Measurements from ENCODE around the gene RFX4. TPM values are rescaled to one million over a fixed set of nuclear protein-coding genes. Genes with fewer than 3 reads are reported as not detected.

Gene RFX4
- total and polyA plus RNA-seq, 2 of the 8 experiments (the other 6 are each of a cell fraction or from before 2014, with no cell fraction given), result 0.06 TPM; not detected in 1

- H2BK15ac ChIP-seq (ENCODE audit: low read length), result no peak overlapping the region
- H3K9me3 ChIP-seq (ENCODE audit: insufficient read depth in 2 of 2, low read depth in 1 of 2, low read length in 1 of 2), result peaks cover 23 to 29% of the 10 kb centered on the region in 2 experiments
- ChIA-PET CTCF (ENCODE audit: partially characterized antibody) (interaction anchor here (0.9 to 2.0 kb wide), 2 partner anchors 10 to 184 kb away, joined by 3 to 7 read pairs; no protein-coding TSS in a partner anchor), POLR2A (ENCODE audit: partially characterized antibody) (no interaction called here)
- H3K27ac ChIP-seq (ENCODE audit: low read depth, low read length), result no peak overlapping the region
- H4K20me1 ChIP-seq (replicated peaks in 1 of 2; ENCODE audit: control insufficient read depth in 1 of 2, insufficient read depth in 2 of 2, low read length in 2 of 2), result no peaks in the 10 kb centered on the region
- no peak overlapping the region for H2AFZ ChIP-seq (ENCODE audit: low read length)
- H3K23ac ChIP-seq (ENCODE audit: insufficient read length), result no peak overlapping the region
- H3K23me2 ChIP-seq (ENCODE audit: low read depth, low read length), result no peaks in the 10 kb centered on the region
- H2BK120ac ChIP-seq (replicated peaks; ENCODE audit: low read depth, low read length), result no peak overlapping the region
- no peak overlapping the region for H3K9ac ChIP-seq (replicated peaks in 1 of 4; ENCODE audit: extremely low read depth in 1 of 4, low read depth in 3 of 4, low read length in 3 of 4)
- H2AK5ac ChIP-seq (ENCODE audit: low read depth, low read length), result no peak overlapping the region
- H3K18ac ChIP-seq (ENCODE audit: extremely low read depth, low read length), result no peak overlapping the region
- no peaks in the 10 kb centered on the region for H3K4me1 ChIP-seq (replicated peaks in 1 of 4; ENCODE audit: control insufficient read depth in 3 of 4, insufficient read depth in 4 of 4, low read length in 3 of 4)
- no peak overlapping the region for H3K4me2 ChIP-seq (ENCODE audit: insufficient read depth in 1 of 2, low read depth in 2 of 2, low read length in 2 of 2)
- H3K4ac ChIP-seq (replicated peaks; ENCODE audit: insufficient read length, low read depth, low read length), result no peak overlapping the region
- H2BK12ac ChIP-seq (ENCODE audit: low read depth, low read length), result no peak overlapping the region
- H4K5ac ChIP-seq (ENCODE audit: insufficient read length, low read depth, low read length), result no peak overlapping the region
- H3K27me3 ChIP-seq (replicated peaks in 1 of 4; ENCODE audit: control insufficient read depth in 3 of 4, extremely low read depth in 1 of 4, insufficient read depth in 3 of 4, low read length in 3 of 4), result peaks cover 0 to under 1% (median 0%) of the 10 kb centered on the region in 4 experiments; a peak in 1 of 7 replicates
- H3K14ac ChIP-seq (ENCODE audit: insufficient read length), result no peak overlapping the region
- H3K56ac ChIP-seq (replicated peaks; ENCODE audit: insufficient read length, low read depth, low read length), result no peak overlapping the region
- FAIRE-seq (no peak), DNase-seq (ENCODE audit: low read depth in 1 of 2, low spot score in 2 of 2) (no peak)
- H2BK5ac ChIP-seq (ENCODE audit: low read depth, low read length), result no peak overlapping the region
- H3K79me2 ChIP-seq (ENCODE audit: control insufficient read depth in 1 of 2, insufficient read depth in 2 of 2, low read length in 2 of 2), result no peaks in the 10 kb centered on the region
- H3K79me1 ChIP-seq (ENCODE audit: low read depth, low read length), result no peaks in the 10 kb centered on the region
- no peak overlapping the region for H4K91ac ChIP-seq (replicated peaks; ENCODE audit: insufficient read length, low read length)
- H2BK20ac ChIP-seq (ENCODE audit: low read length), result no peak overlapping the region
- no peak overlapping the region for H3K4me3 ChIP-seq (ENCODE audit: extremely low read depth in 1 of 4, insufficient read depth in 2 of 4, low read depth in 3 of 4, low read length in 4 of 4)
- no peak overlapping the region for H4K8ac ChIP-seq (ENCODE audit: extremely low read depth, insufficient read depth, low read length)
- no peaks in the 10 kb centered on the region for H3K36me3 ChIP-seq (ENCODE audit: control insufficient read depth in 2 of 4, insufficient read depth in 4 of 4, low read length in 3 of 4)
- WGBS, 2 experiments (ENCODE audit: extremely low coverage in 1 of 2, insufficient coverage in 1 of 2, insufficient read length in 1 of 2, insufficient replicate concordance in 2 of 2, low coverage in 1 of 2, low lambda C conversion rate in 2 of 2, missing lambda C conversion rate in 1 of 2), result 94% methylated on average over 3 of the region's 3 CpGs; no CpG with 5 or more reads in 1 of the 2 experiments
- TF ChIP-seq JUND (IDR thresholded peaks at IDR 0.05; ENCODE audit: low read length) (no peak), E2F6 (IDR thresholded peaks at IDR 0.05) (no peak), ZNF274 (IDR thresholded peaks at IDR 0.05; ENCODE audit: borderline replicate concordance, extremely low read depth, low read length) (no peak), YY1 (IDR thresholded peaks at IDR 0.05; ENCODE audit: low read depth, low read length) (no peak), PHF8 (conservative IDR thresholded peaks at IDR 0.05; ENCODE audit: low read depth, low read length) (no peak), RFX5 (IDR thresholded peaks at IDR 0.05; ENCODE audit: borderline replicate concordance, low read depth, low read length) (no peak), CREB1 (IDR thresholded peaks at IDR 0.05) (no peak), GABPA (IDR thresholded peaks at IDR 0.05; ENCODE audit: borderline replicate concordance, insufficient read depth, low read length) (no peak), CEBPB (IDR thresholded peaks at IDR 0.05; ENCODE audit: low read depth, low read length) (no peak), CHD1 (IDR thresholded peaks at IDR 0.05; ENCODE audit: low read depth, low read length) (no peak), CBX8 (IDR thresholded peaks at IDR 0.05; ENCODE audit: borderline replicate concordance, low read depth, low read length) (no peak), RBBP5 (IDR thresholded peaks at IDR 0.05; ENCODE audit: borderline replicate concordance, low read depth, low read length) (no peak), EZH2 (IDR thresholded peaks at IDR 0.05; ENCODE audit: low read depth, low read length, severe bottlenecking) (no peak)
Observed at GRCh38 chr12:106657488-106657887, 74.7 kb downstream of the RFX4 start.
